Measurements from ENCODE around the gene DLG2. TPM values are rescaled to one million over a fixed set of nuclear protein-coding genes. Genes with fewer than 3 reads are reported as not detected.

Gene DLG2
- total RNA-seq, 1 donor from 2014 or later = 6.7 TPM

GRCh38 chr11:83864412-83865057 lies 1762.6 kb downstream of the DLG2 start:
- no peak overlapping the region for H3K27ac Mint-ChIP-seq

GRCh38 chr11:83863272-83863671 lies 1763.9 kb downstream of the DLG2 start:
- no peak overlapping the region for H3K27ac Mint-ChIP-seq
- no peaks in the 10 kb centered on the region for H3K27me3 Mint-ChIP-seq (ENCODE audit: low read depth)
- H3K9me3 Mint-ChIP-seq = peaks cover 20% of the 10 kb centered on the region
- no peak for DNase-seq (ENCODE audit: low spot score in 2 of 2, unreplicated experiment in 2 of 2)
- H3K4me1 Mint-ChIP-seq = peaks cover 24% of the 10 kb centered on the region
- H3K36me3 Mint-ChIP-seq = peaks cover 6% of the 10 kb centered on the region
- no peak overlapping the region for H3K4me3 Mint-ChIP-seq
- TF ChIP-seq CTCF (IDR thresholded peaks at IDR 0.05; ENCODE audit: unreplicated experiment) = no peak

More at GRCh38 chr11:83864412-83865057, 1762.6 kb downstream of the DLG2 start:
- Mint-ChIP-seq H3K4me3 (no peak overlapping the region), H3K27me3 (ENCODE audit: low read depth) (no peaks in the 10 kb centered on the region), H3K4me1 (peaks cover 24% of the 10 kb centered on the region), H3K36me3 (peaks cover 3% of the 10 kb centered on the region), H3K9me3 (peaks cover 12% of the 10 kb centered on the region)
- no peak for TF ChIP-seq CTCF (IDR thresholded peaks at IDR 0.05; ENCODE audit: unreplicated experiment)
- no peak for DNase-seq (ENCODE audit: low spot score in 2 of 2, unreplicated experiment in 2 of 2)

- H3K4me1 Mint-ChIP-seq = peaks cover 24% of the 10 kb centered on the region
- H3K27ac Mint-ChIP-seq = no peak overlapping the region
- TF ChIP-seq CTCF (IDR thresholded peaks at IDR 0.05; ENCODE audit: unreplicated experiment) = no peak
- H3K36me3 Mint-ChIP-seq = peaks cover 6% of the 10 kb centered on the region
- H3K4me3 Mint-ChIP-seq = no peak overlapping the region
- no peak for DNase-seq (ENCODE audit: low spot score in 2 of 2, unreplicated experiment in 2 of 2)
- no peaks in the 10 kb centered on the region for H3K27me3 Mint-ChIP-seq (ENCODE audit: low read depth)
- H3K9me3 Mint-ChIP-seq = peaks cover 25% of the 10 kb centered on the region
Observed at GRCh38 chr11:83862691-83863090, 1764.5 kb downstream of the DLG2 start.

GRCh38 chr11:83862033-83862432 lies 1765.1 kb downstream of the DLG2 start:
- Mint-ChIP-seq H3K9me3 (peaks cover 32% of the 10 kb centered on the region), H3K27ac (no peak overlapping the region), H3K36me3 (peaks cover 9% of the 10 kb centered on the region), H3K4me3 (no peak overlapping the region), H3K4me1 (peaks cover 24% of the 10 kb centered on the region), H3K27me3 (ENCODE audit: low read depth) (no peaks in the 10 kb centered on the region)
- no peak for TF ChIP-seq CTCF (IDR thresholded peaks at IDR 0.05; ENCODE audit: unreplicated experiment)
- no peak for DNase-seq (ENCODE audit: low spot score in 2 of 2, unreplicated experiment in 2 of 2)

- H3K4me1 Mint-ChIP-seq = peaks cover 2% of the 10 kb centered on the region
- DNase-seq (ENCODE audit: low spot score in 2 of 2, unreplicated experiment in 2 of 2) = no peak
- no peak overlapping the region for H3K4me3 Mint-ChIP-seq
- no peak for TF ChIP-seq CTCF (IDR thresholded peaks at IDR 0.05; ENCODE audit: unreplicated experiment)
- no peaks in the 10 kb centered on the region for H3K27me3 Mint-ChIP-seq (ENCODE audit: low read depth)
- peaks cover 9% of the 10 kb centered on the region for H3K36me3 Mint-ChIP-seq
- H3K9me3 Mint-ChIP-seq = peaks cover 46% of the 10 kb centered on the region
- H3K27ac Mint-ChIP-seq = no peak overlapping the region
Observed at GRCh38 chr11:83858694-83859093, 1768.5 kb downstream of the DLG2 start.

Data from mesothelial cell of epicardium (in vitro differentiated cells).